ENCODE data around the gene GARNL3. TPM values are rescaled to one million over a fixed set of nuclear protein-coding genes. Genes with fewer than 3 reads are reported as not detected.

GARNL3 gene
- total and polyA plus RNA-seq, 2 of the 13 experiments (the other 11 are each of a cell fraction or from before 2014, with no cell fraction given) = 3.9 to 11.0 TPM

DNA sequence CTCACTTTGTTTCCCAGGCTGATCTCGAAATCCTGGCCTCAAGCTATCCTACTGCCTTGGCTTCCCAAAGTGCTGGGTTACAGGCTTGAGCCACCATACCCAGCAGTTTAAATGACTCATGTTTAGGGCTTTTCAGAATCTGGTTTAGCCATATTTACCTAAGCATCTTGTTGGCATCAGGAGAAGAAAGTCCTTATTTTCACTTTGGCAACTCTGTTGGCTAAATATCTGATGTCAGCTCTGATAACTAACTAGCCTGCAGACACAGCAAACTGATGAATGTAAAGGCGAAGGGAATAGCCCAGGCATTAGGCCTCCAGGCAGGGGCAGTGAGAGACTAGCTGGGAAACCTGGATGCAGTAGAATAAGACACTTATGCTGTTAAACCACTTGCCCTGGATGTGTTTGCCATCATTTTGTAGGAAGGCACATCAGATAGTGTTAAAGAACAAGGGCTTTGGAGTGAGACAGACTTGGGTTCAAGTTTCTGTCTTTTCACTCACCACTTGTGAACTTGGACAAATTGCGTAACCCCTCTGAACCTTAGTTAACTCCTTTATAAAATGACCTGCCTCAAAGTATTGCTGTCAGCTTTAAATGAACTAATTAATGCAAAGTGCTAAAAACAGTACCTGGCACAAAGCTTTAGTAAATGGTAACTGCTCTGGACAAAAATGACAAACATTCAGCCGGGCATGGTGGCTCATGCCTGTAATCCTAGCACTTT lies 34.7 kb upstream of the GARNL3 start:
- H3K27me3 ChIP-seq (ENCODE audit: control insufficient read depth in 1 of 2, insufficient read depth in 2 of 2, low read length in 2 of 2) = no peaks in the 10 kb centered on the region
- in situ Hi-C loops (cut with HindIII; ENCODE audit: extremely low pct_ligation_motif_present, low pct_unique_long_range_greater_than_20kb) = no loop called here
- H3K27ac ChIP-seq (ENCODE audit: extremely low read length, insufficient read depth, low read length) = no peak overlapping the region
- no peak overlapping the region for H2AFZ ChIP-seq (ENCODE audit: low read length)
- DNase-seq (ENCODE audit: low spot score) (no peak), ATAC-seq (no peak), FAIRE-seq (no peak)
- H3K4me2 ChIP-seq (ENCODE audit: low read depth, low read length) = no peak overlapping the region
- ChIA-PET CTCF (ENCODE audit: low intra/inter-chr PET ratio, low total read pairs) (no interaction called here), POLR2A (no interaction called here)
- H4K20me1 ChIP-seq (ENCODE audit: insufficient read depth, low read length) = no peaks in the 10 kb centered on the region
- no peak overlapping the region for H3K4me3 ChIP-seq (replicated peaks in 1 of 3; ENCODE audit: insufficient read depth in 1 of 3, low read depth in 2 of 3, low read length in 3 of 3)
- TF ChIP-seq RCOR2 (CRISPR knock-in tag; IDR thresholded peaks at IDR 0.05) (no peak), ZNF746 (CRISPR knock-in tag; IDR thresholded peaks at IDR 0.05) (no peak), ZMYM2 (CRISPR knock-in tag; IDR thresholded peaks at IDR 0.05) (no peak), ZNF235 (CRISPR knock-in tag; IDR thresholded peaks at IDR 0.05; ENCODE audit: borderline replicate concordance) (no peak), ZMAT3 (CRISPR knock-in tag; conservative IDR thresholded peaks at IDR 0.05) (no peak), ARID2 (CRISPR knock-in tag; IDR thresholded peaks at IDR 0.05; ENCODE audit: borderline replicate concordance) (no peak), ZNF337 (CRISPR knock-in tag; IDR thresholded peaks at IDR 0.05; ENCODE audit: borderline replicate concordance, low read depth) (no peak), ZNF12 (CRISPR knock-in tag; IDR thresholded peaks at IDR 0.05) (no peak), ZBTB8A (CRISPR knock-in tag; IDR thresholded peaks at IDR 0.05; ENCODE audit: borderline replicate concordance, low read depth) (no peak), CEBPB (IDR thresholded peaks at IDR 0.05; ENCODE audit: borderline replicate concordance, low read depth, low read length) (peak; percentile 82), FLYWCH1 (CRISPR knock-in tag; IDR thresholded peaks at IDR 0.05) (no peak), CEBPG (CRISPR knock-in tag; IDR thresholded peaks at IDR 0.05) (peak; percentile 49; the same call in 1 of the 2 replicates), MED8 (CRISPR knock-in tag; IDR thresholded peaks at IDR 0.05; ENCODE audit: insufficient replicate concordance) (no peak), KDM5B (CRISPR knock-in tag; IDR thresholded peaks at IDR 0.05; ENCODE audit: borderline replicate concordance) (no peak), MAFF (IDR thresholded peaks at IDR 0.05; ENCODE audit: low read depth, low read length) (no peak)
- TF ChIP-seq, protein P1, sequence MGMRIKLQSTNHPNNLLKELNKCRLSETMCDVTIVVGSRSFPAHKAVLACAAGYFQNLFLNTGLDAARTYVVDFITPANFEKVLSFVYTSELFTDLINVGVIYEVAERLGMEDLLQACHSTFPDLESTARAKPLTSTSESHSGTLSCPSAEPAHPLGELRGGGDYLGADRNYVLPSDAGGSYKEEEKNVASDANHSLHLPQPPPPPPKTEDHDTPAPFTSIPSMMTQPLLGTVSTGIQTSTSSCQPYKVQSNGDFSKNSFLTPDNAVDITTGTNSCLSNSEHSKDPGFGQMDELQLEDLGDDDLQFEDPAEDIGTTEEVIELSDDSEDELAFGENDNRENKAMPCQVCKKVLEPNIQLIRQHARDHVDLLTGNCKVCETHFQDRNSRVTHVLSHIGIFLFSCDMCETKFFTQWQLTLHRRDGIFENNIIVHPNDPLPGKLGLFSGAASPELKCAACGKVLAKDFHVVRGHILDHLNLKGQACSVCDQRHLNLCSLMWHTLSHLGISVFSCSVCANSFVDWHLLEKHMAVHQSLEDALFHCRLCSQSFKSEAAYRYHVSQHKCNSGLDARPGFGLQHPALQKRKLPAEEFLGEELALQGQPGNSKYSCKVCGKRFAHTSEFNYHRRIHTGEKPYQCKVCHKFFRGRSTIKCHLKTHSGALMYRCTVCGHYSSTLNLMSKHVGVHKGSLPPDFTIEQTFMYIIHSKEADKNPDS (CRISPR knock-in tag; IDR thresholded peaks at IDR 0.05) = no peak
- TF ChIP-seq, protein P2, sequence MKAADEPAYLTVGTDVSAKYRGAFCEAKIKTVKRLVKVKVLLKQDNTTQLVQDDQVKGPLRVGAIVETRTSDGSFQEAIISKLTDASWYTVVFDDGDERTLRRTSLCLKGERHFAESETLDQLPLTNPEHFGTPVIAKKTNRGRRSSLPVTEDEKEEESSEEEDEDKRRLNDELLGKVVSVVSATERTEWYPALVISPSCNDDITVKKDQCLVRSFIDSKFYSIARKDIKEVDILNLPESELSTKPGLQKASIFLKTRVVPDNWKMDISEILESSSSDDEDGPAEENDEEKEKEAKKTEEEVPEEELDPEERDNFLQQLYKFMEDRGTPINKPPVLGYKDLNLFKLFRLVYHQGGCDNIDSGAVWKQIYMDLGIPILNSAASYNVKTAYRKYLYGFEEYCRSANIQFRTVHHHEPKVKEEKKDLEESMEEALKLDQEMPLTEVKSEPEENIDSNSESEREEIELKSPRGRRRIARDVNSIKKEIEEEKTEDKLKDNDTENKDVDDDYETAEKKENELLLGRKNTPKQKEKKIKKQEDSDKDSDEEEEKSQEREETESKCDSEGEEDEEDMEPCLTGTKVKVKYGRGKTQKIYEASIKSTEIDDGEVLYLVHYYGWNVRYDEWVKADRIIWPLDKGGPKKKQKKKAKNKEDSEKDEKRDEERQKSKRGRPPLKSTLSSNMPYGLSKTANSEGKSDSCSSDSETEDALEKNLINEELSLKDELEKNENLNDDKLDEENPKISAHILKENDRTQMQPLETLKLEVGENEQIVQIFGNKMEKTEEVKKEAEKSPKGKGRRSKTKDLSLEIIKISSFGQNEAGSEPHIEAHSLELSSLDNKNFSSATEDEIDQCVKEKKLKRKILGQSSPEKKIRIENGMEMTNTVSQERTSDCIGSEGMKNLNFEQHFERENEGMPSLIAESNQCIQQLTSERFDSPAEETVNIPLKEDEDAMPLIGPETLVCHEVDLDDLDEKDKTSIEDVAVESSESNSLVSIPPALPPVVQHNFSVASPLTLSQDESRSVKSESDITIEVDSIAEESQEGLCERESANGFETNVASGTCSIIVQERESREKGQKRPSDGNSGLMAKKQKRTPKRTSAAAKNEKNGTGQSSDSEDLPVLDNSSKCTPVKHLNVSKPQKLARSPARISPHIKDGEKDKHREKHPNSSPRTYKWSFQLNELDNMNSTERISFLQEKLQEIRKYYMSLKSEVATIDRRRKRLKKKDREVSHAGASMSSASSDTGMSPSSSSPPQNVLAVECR (CRISPR knock-in tag; IDR thresholded peaks at IDR 0.05; ENCODE audit: borderline replicate concordance) = no peak
- H3K9me3 ChIP-seq (ENCODE audit: low read length) = no peaks in the 10 kb centered on the region
- no peaks in the 10 kb centered on the region for H3K36me3 ChIP-seq (replicated peaks in 1 of 2; ENCODE audit: control insufficient read depth in 1 of 2, insufficient read depth in 2 of 2, low read length in 2 of 2)
- intact Hi-C loops (cut with micrococcal nuclease; ENCODE audit: unreplicated experiment) = no loop called here
- BruUV-seq (replicated peaks) = no TSS peak
- 98% methylated on average over 4 of the region's 4 CpGs for WGBS (ENCODE audit: low lambda C conversion rate)
- no peak overlapping the region for H3K9ac ChIP-seq (ENCODE audit: insufficient read depth, low read depth, low read length)
- no peaks in the 10 kb centered on the region for H3K79me2 ChIP-seq (ENCODE audit: insufficient read depth, low read length)
- H3K4me1 ChIP-seq (ENCODE audit: insufficient read depth, low read length) = peaks cover 11% of the 10 kb centered on the region
